Measurements from ENCODE around the gene FAT2.

GRCh38 chr5:151625285-151625684 is 34.2 kb upstream of the FAT2 start:
- TF ChIP-seq CTCF (IDR thresholded peaks at IDR 0.05 in 4 of 5, conservative IDR thresholded peaks at IDR 0.05 in 1 of 5) = no peak
- no peak for TF ChIP-seq POLR2A (IDR thresholded peaks at IDR 0.05)

Measured in gastrocnemius medialis (tissue), 4 donors.